HCT116 (cell line): ENCODE results near the gene MAP1LC3B2. TPM values are rescaled to one million over a fixed set of nuclear protein-coding genes. Genes with fewer than 3 reads are reported as not detected.

ENCODE experiments used
- ATAC-seq: fragments of 200-7000 bp; cut with Tn5 transposase; 2 replicates; pipeline ENCODE4 v1.9.1; 2020; ENCODE audit warnings: mild to moderate bottlenecking, moderate library complexity
- BruUV-seq: library from RNA; stranded (reverse); fragments of 400-500 nt; replicated peaks from 2 replicates; lab custom pipeline; 2021; lab: Mats Ljungman, UMichigan
- CTCF ChIA-PET: fragments of 300-600 bp; sonication (Branson Sonifier 250); formaldehyde crosslinking; loops from one replicate; lab custom pipeline; 2021; ENCODE audit warnings: antibody characterized with exemption; lab: Charles Lee
- POLR2A ChIA-PET: fragments of 300-600, 350-600 bp; sonication (Branson Sonifier 250); formaldehyde crosslinking; loops from one replicate; lab custom pipeline; 2021; ENCODE audit warnings: antibody characterized with exemption; lab: Charles Lee
- RAD21 ChIA-PET, 2 experiments: fragments of 300-600 bp; sonication (Branson Sonifier 250); formaldehyde crosslinking; loops; one replicate each; lab custom pipeline; 2023; ENCODE audit warnings: low total read pairs in 2 of 2; ENCODE audit not compliant: uncharacterized antibody in 2 of 2, unreplicated experiment in 2 of 2, low non-redundant PET in 1 of 2; lab: Charles Lee
- DNase-seq: peaks from one replicate; pipeline ENCODE4 v3.0.0-alpha.2; 2010; ENCODE audit warnings: low read depth, low spot score
- H2AFZ ChIP-seq: fragments of 200-600 bp; shearing (Covaris generic), sonication (generic); 2 replicates; pipeline ENCODE4 v1.6.1; 2017; ENCODE audit warnings: low read depth, mixed run types, mixed read lengths, antibody characterized with exemption, low read length; ENCODE audit not compliant: poor library complexity, severe bottlenecking
- H3K27ac ChIP-seq: 2 replicates; pipeline ENCODE4 v1.5.1; 2012; ENCODE audit warnings: low read depth, low read length
- H3K27me3 ChIP-seq: fragments of 200-600 bp; sonication (generic); 2 replicates; pipeline ENCODE4 v1.6.1; 2016; ENCODE audit warnings: mixed run types, low read length, mixed read lengths; ENCODE audit not compliant: insufficient read depth
- H3K36me3 ChIP-seq, 2 experiments: fragments of 200-500 bp in 1 of 2; fragments of 200-600 bp in 1 of 2; sonication (Bioruptor generic) in 1 of 2; sonication (generic) in 1 of 2; 2 replicates each; pipeline versions ENCODE4 v1.5.1 to v1.6.1; 2014 to 2016; ENCODE audit warnings: low read length in 2 of 2, inconsistent platforms in 1 of 2, mixed read lengths in 1 of 2, mixed run types in 1 of 2; ENCODE audit not compliant: insufficient read depth in 2 of 2, control insufficient read depth in 1 of 2
- H3K4me1 ChIP-seq, 2 experiments: fragments of 200-600 bp in 1 of 2; sonication (generic) in 1 of 2; 2 replicates each; pipeline versions ENCODE4 v1.5.1 to v1.6.1; 2012 to 2017; ENCODE audit warnings: low read length in 2 of 2, inconsistent platforms in 1 of 2, mild to moderate bottlenecking in 1 of 2, mixed read lengths in 1 of 2, mixed run types in 1 of 2, moderate library complexity in 1 of 2; ENCODE audit not compliant: insufficient read depth in 2 of 2, control insufficient read depth in 1 of 2
- H3K4me2 ChIP-seq: fragments of 200-600 bp; sonication (generic); 2 replicates; pipeline ENCODE4 v1.6.1; 2017; ENCODE audit warnings: mixed run types, low read length, mixed read lengths
- H3K4me3 ChIP-seq, 2 experiments: fragments of 200-600 bp in 1 of 2; sonication (generic) in 1 of 2; replicated peaks in 1 of 2; 2 replicates each; pipeline ENCODE4 v1.5.1; 2011 to 2016; ENCODE audit warnings: low read length in 2 of 2, control low read depth in 1 of 2, low read depth in 1 of 2, mild to moderate bottlenecking in 1 of 2, mixed read lengths in 1 of 2, mixed run types in 1 of 2
- H3K79me2 ChIP-seq: fragments of 200-600 bp; sonication (generic); 2 replicates; pipeline ENCODE4 v1.6.1; 2017; ENCODE audit warnings: mild to moderate bottlenecking, mixed run types, low read length, moderate library complexity, mixed read lengths; ENCODE audit not compliant: insufficient read depth
- H3K9ac ChIP-seq: fragments of 200-600 bp; sonication (generic); 2 replicates; pipeline ENCODE4 v1.6.1; 2016; ENCODE audit warnings: low read length, mixed read lengths
- H3K9me2 ChIP-seq: fragments of 200-600 bp; sonication (generic), shearing (Covaris generic); 2 replicates; pipeline ENCODE4 v1.6.1; 2017; ENCODE audit warnings: mixed run types, mild to moderate bottlenecking, moderate library complexity; ENCODE audit not compliant: insufficient read depth
- H3K9me3 ChIP-seq, 2 experiments: fragments of 200-500 bp in 1 of 2; fragments of 200-600 bp in 1 of 2; sonication (Bioruptor generic) in 1 of 2; sonication (generic) in 1 of 2; 2 replicates each; pipeline ENCODE4 v1.6.1; 2014 to 2017; ENCODE audit warnings: low read length in 2 of 2, mixed read lengths in 2 of 2, inconsistent platforms in 1 of 2, low read depth in 1 of 2, mild to moderate bottlenecking in 1 of 2, mixed run types in 1 of 2, moderate library complexity in 1 of 2; ENCODE audit not compliant: control insufficient read depth in 1 of 2, insufficient read depth in 1 of 2
- H4K20me1 ChIP-seq: fragments of 200-600 bp; sonication (generic), shearing (Covaris generic); 2 replicates; pipeline ENCODE4 v1.6.1; 2017; ENCODE audit warnings: mixed run types, mild to moderate bottlenecking, moderate library complexity; ENCODE audit not compliant: insufficient read depth
- CEBPB ChIP-seq: IDR thresholded peaks from 2 replicates; pipeline ENCODE4 v1.6.1; 2012; ENCODE audit warnings: low read depth
- CTCF ChIP-seq, 3 experiments: fragments of 200-600 bp in 1 of 3; sonication (generic) in 1 of 3; IDR thresholded peaks in 2 of 3; conservative IDR thresholded peaks in 1 of 3; 2 replicates each; pipeline ENCODE4 v1.5.1; 2012 to 2017; ENCODE audit warnings: low read depth in 2 of 3, low read length in 2 of 3, antibody characterized with exemption in 1 of 3, borderline replicate concordance in 1 of 3, control low read depth in 1 of 3, mild to moderate bottlenecking in 1 of 3, mixed read lengths in 1 of 3, mixed run types in 1 of 3, moderate library complexity in 1 of 3; ENCODE audit not compliant: insufficient read depth in 1 of 3
- EZH2 ChIP-seq: fragments of 200-600 bp; sonication (generic); IDR thresholded peaks from 2 replicates; pipeline ENCODE4 v1.6.1; 2017; ENCODE audit warnings: antibody characterized with exemption, mixed run types
- FOSL1 ChIP-seq: IDR thresholded peaks from 2 replicates; pipeline ENCODE4 v1.6.1; 2012; ENCODE audit warnings: low read depth
- REST ChIP-seq: IDR thresholded peaks from 2 replicates; pipeline ENCODE4 v1.6.1; 2012; ENCODE audit warnings: low read depth
- SIN3A ChIP-seq: IDR thresholded peaks from 2 replicates; pipeline ENCODE4 v1.6.1; 2012; ENCODE audit warnings: low read depth
- YY1 ChIP-seq: IDR thresholded peaks from 2 replicates; pipeline ENCODE4 v1.6.1; 2011; ENCODE audit warnings: low read length, low read depth, moderate library complexity, mild to moderate bottlenecking; ENCODE audit not compliant: insufficient replicate concordance; ENCODE audit errors: extremely low read depth
- ZBTB33 ChIP-seq: IDR thresholded peaks from 2 replicates; pipeline ENCODE4 v1.6.1; 2011; ENCODE audit warnings: mild to moderate bottlenecking, low read length, moderate library complexity; ENCODE audit not compliant: insufficient replicate concordance; ENCODE audit errors: extremely low read depth
- ZFX ChIP-seq: fragments of 450-650 bp; IDR thresholded peaks from 2 replicates; pipeline ENCODE4 v1.6.1; 2017
- intact Hi-C: fragments of 100-400 bp; cut with micrococcal nuclease; formaldehyde crosslinking; loops from 2 replicates; pipeline ENCODE4 v1.10.0; 2022
- total RNA-seq: library from RNA; stranded (reverse); gene quantifications from one replicate; pipeline ENCODE4 v1.2.1, GENCODE V29; 2021; ENCODE audit not compliant: unreplicated experiment

The MAP1LC3B2 gene
- total RNA-seq, 1 experiment from 2014 or later = 4.7 TPM

- no peak overlapping the region for H3K27ac ChIP-seq
- H3K9ac ChIP-seq = no peak overlapping the region
- ATAC-seq (no peak), DNase-seq (no peak)
- no peaks in the 10 kb centered on the region for H4K20me1 ChIP-seq
- ChIA-PET RAD21 (no interaction called here), CTCF (no interaction called here), POLR2A (interaction anchor here (0.6 to 1.2 kb wide), 2 partner anchors 18 to 148 kb away, joined by 3 read pairs; no protein-coding TSS in a partner anchor)
- no peak overlapping the region for H3K4me3 ChIP-seq
- peaks cover 0 to 4% of the 10 kb centered on the region in 2 experiments; a peak in 2 of 4 replicates for H3K9me3 ChIP-seq
- intact Hi-C loops = no loop called here
- TF ChIP-seq REST = no peak
- no peak for TF ChIP-seq EZH2
- no peak for TF ChIP-seq SIN3A
- no peak for TF ChIP-seq ZFX
- no peak for TF ChIP-seq CTCF (IDR thresholded peaks at IDR 0.05 in 2 of 3, conservative IDR thresholded peaks at IDR 0.05 in 1 of 3; ENCODE audit: borderline replicate concordance in 1 of 3, insufficient read depth in 1 of 3, low read depth in 2 of 3, low read length in 2 of 3)
- TF ChIP-seq CEBPB = no peak
- no peak for TF ChIP-seq FOSL1
- no peak for TF ChIP-seq YY1
- no peak for TF ChIP-seq ZBTB33
- H3K4me2 ChIP-seq = no peak overlapping the region
- H3K27me3 ChIP-seq = no peaks in the 10 kb centered on the region
- peak overlapping the region; percentile 35 for H2AFZ ChIP-seq
- peaks cover 2 to 6% of the 10 kb centered on the region in 2 experiments; a peak in 2 of 4 replicates for H3K4me1 ChIP-seq
- no peaks in the 10 kb centered on the region for H3K9me2 ChIP-seq
- H3K36me3 ChIP-seq = no peaks in the 10 kb centered on the region
- BruUV-seq = no TSS peak
- no peaks in the 10 kb centered on the region for H3K79me2 ChIP-seq
Observed at GRCh38 chr12:116582610-116583009, 23.4 kb downstream of the MAP1LC3B2 start.
